HG03457 (cell line): ENCODE measurements around the gene SYT3.

Source experiments
- ATAC-seq: cut with Tn5 transposase; IDR thresholded peaks from one replicate; pipeline ENCODE4 v1.9.1; 2021; ENCODE audit warnings: moderate number of reproducible peaks; ENCODE audit not compliant: unreplicated experiment

SYT3 gene

GRCh38 chr19:50661766-50662650 lies 22.3 kb upstream of the SYT3 start:
- no peak for ATAC-seq

- ATAC-seq = no peak
Observed at GRCh38 chr19:50661023-50661422, 21.3 kb upstream of the SYT3 start.

GRCh38 chr19:50660088-50660366 lies 20.3 kb upstream of the SYT3 start:
- ATAC-seq = no peak

- ATAC-seq = no peak
Observed at GRCh38 chr19:50659318-50660087, 19.8 kb upstream of the SYT3 start.

- ATAC-seq = no peak
Observed at GRCh38 chr19:50658441-50659317, 19.0 kb upstream of the SYT3 start.

GRCh38 chr19:50657712-50658440 lies 18.2 kb upstream of the SYT3 start:
- ATAC-seq = no peak

- no peak for ATAC-seq
Observed at GRCh38 chr19:50657222-50657669, 17.6 kb upstream of the SYT3 start.

- no peak for ATAC-seq
Observed at GRCh38 chr19:50654882-50655281, 15.2 kb upstream of the SYT3 start.

- ATAC-seq = no peak
Observed at GRCh38 chr19:50652722-50653121, 13.0 kb upstream of the SYT3 start.

- no peak for ATAC-seq
Observed at GRCh38 chr19:50651174-50651573, 11.5 kb upstream of the SYT3 start.

GRCh38 chr19:50649433-50650391 lies 10.0 kb upstream of the SYT3 start, which contains the start of gene C19orf81:
Gene C19orf81 (plus strand): TSS chr19:50649445. CDS start chr19:50649445, 0 bp downstream.
- ATAC-seq = no peak

- no peak for ATAC-seq
Observed at GRCh38 chr19:50648659-50649058, 9.0 kb upstream of the SYT3 start.

GRCh38 chr19:50647879-50648615 lies 8.4 kb upstream of the SYT3 start:
- no peak for ATAC-seq

GRCh38 chr19:50646074-50646807 lies 6.6 kb upstream of the SYT3 start:
- no peak for ATAC-seq

GRCh38 chr19:50645107-50645506 lies 5.4 kb upstream of the SYT3 start:
- no peak for ATAC-seq

GRCh38 chr19:50644315-50644915 lies 4.7 kb upstream of the SYT3 start:
- no peak for ATAC-seq

- ATAC-seq = no peak
Observed at GRCh38 chr19:50640368-50640767, 687 bp upstream of the SYT3 start.

- no peak for ATAC-seq
Observed at GRCh38 chr19:50638600-50638999, 1.1 kb downstream of the SYT3 start.
